OCI-LY7 (cell line): ENCODE measurements around the gene PAFAH2. TPM values are rescaled to one million over a fixed set of nuclear protein-coding genes. Genes with fewer than 3 reads are reported as not detected.

ENCODE experiments used
- BruUV-seq: library from RNA; stranded (reverse); fragments of 400-500 nt; replicated peaks from 2 replicates; lab custom pipeline; 2021; lab: Mats Ljungman, UMichigan
- CTCF ChIA-PET: fragments of 300-600 bp; sonication (Branson Sonifier 250); formaldehyde crosslinking; loops from one replicate; lab custom pipeline; 2022; ENCODE audit warnings: antibody characterized with exemption; ENCODE audit not compliant: unreplicated experiment; lab: Charles Lee
- POLR2A ChIA-PET: fragments of 300-600 bp; sonication (Branson Sonifier 250); formaldehyde crosslinking; loops from one replicate; lab custom pipeline; 2022; ENCODE audit warnings: antibody characterized with exemption; lab: Charles Lee
- DNase-seq: peaks from one replicate; pipeline ENCODE4 v3.0.0-alpha.2; 2015; ENCODE audit warnings: low spot score
- H2AFZ ChIP-seq: fragments of 200-600 bp; sonication (generic), shearing (Covaris generic); 2 replicates; pipeline ENCODE4 v1.6.1; 2014; ENCODE audit warnings: mild to moderate bottlenecking, antibody characterized with exemption, low read length, moderate library complexity
- H3K27ac ChIP-seq: fragments of 200-600 bp; sonication (generic); 2 replicates; pipeline ENCODE4 v1.5.1; 2014; ENCODE audit warnings: mixed run types, low read depth, mild to moderate bottlenecking, moderate library complexity, low read length, inconsistent platforms; ENCODE audit not compliant: poor library complexity, severe bottlenecking
- H3K36me3 ChIP-seq: fragments of 200-600 bp; sonication (generic); 2 replicates; pipeline ENCODE4 v1.6.1; 2014; ENCODE audit warnings: mild to moderate bottlenecking, antibody characterized with exemption, low read length, moderate library complexity, mixed read lengths; ENCODE audit not compliant: insufficient read depth
- H3K4me1 ChIP-seq: fragments of 200-600 bp; sonication (generic); 2 replicates; pipeline ENCODE4 v1.5.1; 2014; ENCODE audit warnings: mild to moderate bottlenecking, low read length; ENCODE audit not compliant: insufficient read depth, poor library complexity, severe bottlenecking
- H3K4me2 ChIP-seq: fragments of 200-600 bp; sonication (generic); 2 replicates; pipeline ENCODE4 v1.6.1; 2014; ENCODE audit warnings: mild to moderate bottlenecking, low read length
- H3K4me3 ChIP-seq: fragments of 200-600 bp; sonication (generic); 2 replicates; pipeline ENCODE4 v1.5.1; 2014; ENCODE audit warnings: mild to moderate bottlenecking, low read depth, low read length; ENCODE audit not compliant: poor library complexity, severe bottlenecking
- H3K79me2 ChIP-seq: fragments of 200-600 bp; sonication (generic); 2 replicates; pipeline ENCODE4 v1.6.1; 2016; ENCODE audit warnings: low read depth, mild to moderate bottlenecking, low read length, moderate library complexity, mixed read lengths; ENCODE audit not compliant: insufficient read depth
- H3K9me2 ChIP-seq: fragments of 200-600 bp; sonication (generic); 2 replicates; pipeline ENCODE4 v1.6.1; 2016; ENCODE audit warnings: mild to moderate bottlenecking, low read length, mixed read lengths; ENCODE audit not compliant: insufficient read depth
- H3K9me3 ChIP-seq: fragments of 200-600 bp; sonication (generic); 2 replicates; pipeline ENCODE4 v1.6.1; 2014; ENCODE audit warnings: mild to moderate bottlenecking, mixed run types, low read length, mixed read lengths
- H4K20me1 ChIP-seq: fragments of 200-600 bp; sonication (generic); 2 replicates; pipeline ENCODE4 v1.6.1; 2014; ENCODE audit warnings: mild to moderate bottlenecking, antibody characterized with exemption, low read length, moderate library complexity, mixed read lengths; ENCODE audit not compliant: insufficient read depth
- CTCF ChIP-seq: fragments of 200-600 bp; sonication (generic); conservative IDR thresholded peaks from 2 replicates; pipeline ENCODE4 v1.5.1; 2014; ENCODE audit warnings: mild to moderate bottlenecking, antibody characterized with exemption, low read length, moderate library complexity, mixed read lengths
- EZH2phosphoT487 ChIP-seq: fragments of 200-600 bp; sonication (generic); IDR thresholded peaks from 2 replicates; pipeline ENCODE4 v1.6.1; 2018; ENCODE audit warnings: low read depth, borderline replicate concordance, mild to moderate bottlenecking, mixed run types, antibody characterized with exemption, low read length, moderate library complexity, mixed read lengths
- intact Hi-C: fragments of 100-400 bp; cut with micrococcal nuclease; formaldehyde crosslinking; loops from one replicate; pipeline ENCODE4 v1.10.0; 2022; ENCODE audit not compliant: unreplicated experiment
- total RNA-seq, 2 experiments: library from RNA; depleted of rRNA in 1 of 2; stranded (reverse); fragments of >200 nt in 1 of 2; shearing (Covaris generic) in 1 of 2; gene quantifications; 2 replicates each; pipeline ENCODE4 v1.2.3, GENCODE V29; 2014 to 2022

PAFAH2 gene
- total RNA-seq, 2 experiments from 2014 or later = 2.9 to 7.3 TPM

GRCh38 chr1:25990702-25991395 is 7.0 kb downstream of the PAFAH2 start:
- Histone ChIP-seq H4K20me1 (no peaks in the 10 kb centered on the region), H3K4me3 (no peak overlapping the region), H2AFZ (no peak overlapping the region), H3K9me2 (no peaks in the 10 kb centered on the region), H3K79me2 (no peaks in the 10 kb centered on the region), H3K9me3 (no peaks in the 10 kb centered on the region), H3K36me3 (no peaks in the 10 kb centered on the region; the same call in 1 of the 2 replicates), H3K27ac (no peak overlapping the region), H3K4me1 (no peaks in the 10 kb centered on the region), H3K4me2 (no peak overlapping the region)
- ChIA-PET POLR2A (no interaction called here), CTCF (no interaction called here)
- BruUV-seq = no TSS peak
- no peak for DNase-seq
- intact Hi-C loops = no loop called here
- TF ChIP-seq EZH2phosphoT487 (no peak), CTCF (no peak)

GRCh38 chr1:25990251-25990650 is 7.6 kb downstream of the PAFAH2 start:
- Histone ChIP-seq H3K4me2 (no peak overlapping the region), H2AFZ (no peak overlapping the region), H3K9me3 (no peaks in the 10 kb centered on the region), H3K9me2 (no peaks in the 10 kb centered on the region), H3K4me1 (no peaks in the 10 kb centered on the region), H3K27ac (no peak overlapping the region), H3K79me2 (no peaks in the 10 kb centered on the region), H3K36me3 (peaks cover 6% of the 10 kb centered on the region; the same call in 1 of the 2 replicates), H3K4me3 (no peak overlapping the region), H4K20me1 (no peaks in the 10 kb centered on the region)
- intact Hi-C loops = no loop called here
- ChIA-PET POLR2A (no interaction called here), CTCF (no interaction called here)
- no TSS peak for BruUV-seq
- DNase-seq = no peak
- TF ChIP-seq CTCF (no peak), EZH2phosphoT487 (no peak)
